Activated naive CD4-positive, alpha-beta T cell treated with anti-CD3 and anti-CD28 coated beads, Interleukin-2, amount 10 ng/mL, durations not matched to agents 7 days and 5 days (primary cell): ENCODE measurements around the gene MICALL2.
"Not testable (repeated sequence)": the region's sequence is repeated elsewhere in the genome, so short reads cannot be mapped to it uniquely, and the experiment has no call there.

Source experiments
- CTCF ChIA-PET: fragments of 350-600 bp; sonication (Branson Sonifier 250); formaldehyde crosslinking; loops from one replicate; lab custom pipeline; 2021; ENCODE audit warnings: antibody characterized with exemption; lab: Charles Lee
- DNase-seq: peaks from one replicate; pipeline ENCODE4 v3.0.0-alpha.2; 2020
- H3K27ac Mint-ChIP-seq: one replicate; pipeline ENCODE4 v1.8.0; 2021; ENCODE audit warnings: mild to moderate bottlenecking, moderate library complexity, mixed read lengths
- H3K27me3 Mint-ChIP-seq: one replicate; pipeline ENCODE4 v1.8.0; 2021; ENCODE audit warnings: mild to moderate bottlenecking, mixed read lengths
- H3K36me3 Mint-ChIP-seq: one replicate; pipeline ENCODE4 v1.8.0; 2021; ENCODE audit warnings: mixed read lengths
- H3K4me1 Mint-ChIP-seq: one replicate; pipeline ENCODE4 v1.8.0; 2021; ENCODE audit warnings: mixed read lengths
- H3K4me3 Mint-ChIP-seq: one replicate; pipeline ENCODE4 v1.8.0; 2021; ENCODE audit warnings: mild to moderate bottlenecking, moderate library complexity, mixed read lengths
- H3K9me3 Mint-ChIP-seq: one replicate; pipeline ENCODE4 v1.8.0; 2021; ENCODE audit warnings: mixed read lengths

Gene MICALL2

DNA sequence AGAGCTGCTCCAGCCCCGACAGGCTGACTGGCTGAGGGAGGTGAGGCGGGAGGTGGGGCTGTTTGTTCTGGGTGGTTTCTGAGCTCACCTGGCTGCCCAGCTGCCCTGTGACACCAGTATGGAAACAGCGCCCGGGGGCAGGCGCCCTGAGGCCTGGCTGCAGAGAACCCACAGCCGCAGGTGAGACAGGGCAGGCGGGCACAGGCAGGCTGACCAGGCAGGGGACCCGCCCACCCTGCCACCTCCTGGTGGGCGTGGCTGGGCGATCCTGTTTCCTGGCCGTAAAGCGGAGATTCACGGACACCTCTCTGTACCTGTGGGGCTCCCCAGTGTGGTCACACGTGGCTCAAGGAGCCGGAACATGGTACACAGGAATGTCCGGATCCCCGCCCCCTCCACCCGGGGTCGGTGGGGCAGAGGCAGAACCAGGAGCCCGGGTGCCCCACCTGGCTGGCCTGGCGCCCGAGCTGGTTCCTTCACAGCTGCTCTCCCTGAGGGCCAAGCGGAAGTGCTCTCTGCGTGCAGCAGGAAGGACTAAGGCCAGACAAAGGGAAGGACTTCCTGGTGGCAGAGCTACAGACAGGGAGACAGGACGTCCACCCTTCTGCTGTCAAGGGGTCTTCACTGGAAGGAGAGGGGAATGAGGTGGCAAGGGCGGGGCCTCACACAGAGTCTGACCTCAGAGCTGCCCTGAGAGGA is 3.9 kb downstream of the MICALL2 start:
- CTCF ChIA-PET, result no interaction called here
- Mint-ChIP-seq H3K4me1 (peaks cover 7% of the 10 kb centered on the region), H3K9me3 (no peaks in the 10 kb centered on the region), H3K36me3 (no peaks in the 10 kb centered on the region), H3K4me3 (no peak overlapping the region), H3K27ac (no peak overlapping the region), H3K27me3 (peaks cover 33% of the 10 kb centered on the region)
- DNase-seq, result no peak

GRCh38 chr7:1454542-1454941 is 4.7 kb downstream of the MICALL2 start:
- H3K27ac Mint-ChIP-seq, result no peak overlapping the region
- CTCF ChIA-PET, result no interaction called here
- H3K27me3 Mint-ChIP-seq, result peaks cover 28% of the 10 kb centered on the region
- H3K4me3 Mint-ChIP-seq, result no peak overlapping the region
- peaks cover 4% of the 10 kb centered on the region for H3K4me1 Mint-ChIP-seq
- no peaks in the 10 kb centered on the region for H3K36me3 Mint-ChIP-seq
- DNase-seq, result no peak
- H3K9me3 Mint-ChIP-seq, result no peaks in the 10 kb centered on the region

DNA sequence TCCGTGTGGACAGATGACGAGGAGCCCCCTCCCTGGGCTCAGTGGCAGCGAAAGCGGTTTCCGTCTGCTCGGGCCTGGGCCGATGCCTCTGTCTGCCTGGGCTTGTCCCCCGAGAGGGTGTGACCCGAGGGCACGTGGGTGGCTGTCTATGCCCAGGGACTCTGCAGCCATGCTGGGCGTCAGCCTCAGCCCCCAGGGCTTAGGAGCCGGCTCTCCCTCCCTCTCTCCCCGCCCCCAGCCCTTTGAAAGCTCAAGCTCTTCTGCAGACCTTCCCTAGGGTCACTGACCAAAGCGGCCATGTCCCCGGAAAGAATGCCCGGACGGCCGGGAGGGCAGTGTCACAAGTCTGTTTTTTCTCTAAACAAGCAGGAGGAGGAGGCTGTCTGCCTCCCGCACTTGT is 7.1 kb downstream of the MICALL2 start:
- Mint-ChIP-seq H3K9me3 (no peaks in the 10 kb centered on the region), H3K4me1 (no peaks in the 10 kb centered on the region), H3K4me3 (no peak overlapping the region), H3K36me3 (no peaks in the 10 kb centered on the region), H3K27ac (no peak overlapping the region), H3K27me3 (peaks cover 11% of the 10 kb centered on the region)
- CTCF ChIA-PET, result no interaction called here
- no peak for DNase-seq

GRCh38 chr7:1450987-1451386 is 8.3 kb downstream of the MICALL2 start:
- H3K27me3 Mint-ChIP-seq, result peaks cover 5% of the 10 kb centered on the region
- CTCF ChIA-PET, result interaction anchor here (0.8 kb wide), 1 partner anchor 23 kb away, joined by 3 read pairs; no protein-coding TSS in a partner anchor
- H3K4me1 Mint-ChIP-seq, result no peaks in the 10 kb centered on the region
- no peaks in the 10 kb centered on the region for H3K9me3 Mint-ChIP-seq
- no peak for DNase-seq
- no peak overlapping the region for H3K27ac Mint-ChIP-seq
- no peaks in the 10 kb centered on the region for H3K36me3 Mint-ChIP-seq
- H3K4me3 Mint-ChIP-seq, result no peak overlapping the region

- H3K27ac Mint-ChIP-seq, result no peak overlapping the region
- no peak for DNase-seq
- H3K36me3 Mint-ChIP-seq, result no peaks in the 10 kb centered on the region
- H3K4me3 Mint-ChIP-seq, result no peak overlapping the region
- CTCF ChIA-PET, result interaction anchor here (0.8 to 1.0 kb wide), 2 partner anchors 19 to 24 kb away, joined by 3 read pairs; no protein-coding TSS in a partner anchor
- H3K4me1 Mint-ChIP-seq, result no peaks in the 10 kb centered on the region
- no peaks in the 10 kb centered on the region for H3K27me3 Mint-ChIP-seq
- H3K9me3 Mint-ChIP-seq, result no peaks in the 10 kb centered on the region
These were observed 8.8 kb downstream of the MICALL2 start for GRCh38 chr7:1450431-1450830.

- H3K4me1 Mint-ChIP-seq, result no peaks in the 10 kb centered on the region
- no peak for DNase-seq
- CTCF ChIA-PET, result interaction anchor here (1.0 kb wide), 1 partner anchor 18 kb away, joined by 3 read pairs; no protein-coding TSS in a partner anchor
These were observed 9.3 kb downstream of the MICALL2 start for GRCh38 chr7:1449951-1450350.

DNA sequence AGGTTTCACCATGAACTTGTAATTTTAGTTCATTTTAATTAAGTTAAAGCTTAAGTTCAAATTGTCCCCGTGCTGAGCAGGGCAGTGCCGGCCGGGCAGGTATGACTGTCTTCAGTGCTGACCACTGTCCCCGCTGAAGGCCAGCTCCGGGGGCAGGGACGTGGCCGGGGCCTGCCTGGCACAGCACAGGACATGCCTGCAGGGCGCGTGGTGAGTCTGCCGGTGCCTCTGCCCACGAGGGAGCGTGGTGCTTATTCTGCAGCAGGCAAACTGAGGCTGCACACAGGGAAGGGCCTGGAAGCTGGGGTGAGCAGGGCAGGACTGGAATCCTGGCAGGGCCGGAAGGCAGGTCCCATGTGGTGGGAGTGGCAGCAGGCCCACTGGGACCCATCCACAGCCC is 9.8 kb downstream of the MICALL2 start:
- CTCF ChIA-PET, result interaction anchor here (1.0 kb wide), 1 partner anchor 18 kb away, joined by 3 read pairs; no protein-coding TSS in a partner anchor
- no peaks in the 10 kb centered on the region for H3K36me3 Mint-ChIP-seq
- no peaks in the 10 kb centered on the region for H3K27me3 Mint-ChIP-seq
- H3K27ac Mint-ChIP-seq, result no peak overlapping the region
- no peak for DNase-seq
- no peaks in the 10 kb centered on the region for H3K9me3 Mint-ChIP-seq
- no peaks in the 10 kb centered on the region for H3K4me1 Mint-ChIP-seq
- H3K4me3 Mint-ChIP-seq, result no peak overlapping the region

More at GRCh38 chr7:1449951-1450350, 9.3 kb downstream of the MICALL2 start:
- Mint-ChIP-seq H3K27me3 (no peaks in the 10 kb centered on the region), H3K27ac (no peak overlapping the region), H3K4me3 (no peak overlapping the region), H3K36me3 (no peaks in the 10 kb centered on the region), H3K9me3 (no peaks in the 10 kb centered on the region)

DNA sequence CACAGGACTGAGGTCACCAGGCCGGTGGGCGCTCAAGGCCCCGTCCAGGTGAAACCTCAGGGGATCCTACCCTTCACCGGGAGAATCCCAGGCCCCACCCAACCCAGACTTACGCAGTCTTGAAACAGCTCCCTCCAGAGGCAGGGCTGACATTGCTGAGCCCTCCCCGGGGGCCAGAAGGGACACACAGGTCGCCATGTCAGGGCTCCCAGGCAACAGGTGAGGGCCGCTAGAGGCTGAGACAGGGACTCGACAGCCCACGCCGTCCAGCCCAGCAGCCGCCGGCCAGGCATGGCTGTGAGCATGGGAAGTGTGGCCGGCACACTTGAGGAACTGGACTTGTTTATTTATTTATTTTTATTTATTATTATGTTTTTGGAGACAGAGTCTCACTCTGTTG is 10.3 kb downstream of the MICALL2 start:
- H3K27me3 Mint-ChIP-seq, result no peaks in the 10 kb centered on the region
- H3K27ac Mint-ChIP-seq, result no peak overlapping the region
- no peaks in the 10 kb centered on the region for H3K4me1 Mint-ChIP-seq
- no peak for DNase-seq
- no peaks in the 10 kb centered on the region for H3K36me3 Mint-ChIP-seq
- H3K4me3 Mint-ChIP-seq, result no peak overlapping the region
- H3K9me3 Mint-ChIP-seq, result no peaks in the 10 kb centered on the region
- CTCF ChIA-PET, result no interaction called here

DNA sequence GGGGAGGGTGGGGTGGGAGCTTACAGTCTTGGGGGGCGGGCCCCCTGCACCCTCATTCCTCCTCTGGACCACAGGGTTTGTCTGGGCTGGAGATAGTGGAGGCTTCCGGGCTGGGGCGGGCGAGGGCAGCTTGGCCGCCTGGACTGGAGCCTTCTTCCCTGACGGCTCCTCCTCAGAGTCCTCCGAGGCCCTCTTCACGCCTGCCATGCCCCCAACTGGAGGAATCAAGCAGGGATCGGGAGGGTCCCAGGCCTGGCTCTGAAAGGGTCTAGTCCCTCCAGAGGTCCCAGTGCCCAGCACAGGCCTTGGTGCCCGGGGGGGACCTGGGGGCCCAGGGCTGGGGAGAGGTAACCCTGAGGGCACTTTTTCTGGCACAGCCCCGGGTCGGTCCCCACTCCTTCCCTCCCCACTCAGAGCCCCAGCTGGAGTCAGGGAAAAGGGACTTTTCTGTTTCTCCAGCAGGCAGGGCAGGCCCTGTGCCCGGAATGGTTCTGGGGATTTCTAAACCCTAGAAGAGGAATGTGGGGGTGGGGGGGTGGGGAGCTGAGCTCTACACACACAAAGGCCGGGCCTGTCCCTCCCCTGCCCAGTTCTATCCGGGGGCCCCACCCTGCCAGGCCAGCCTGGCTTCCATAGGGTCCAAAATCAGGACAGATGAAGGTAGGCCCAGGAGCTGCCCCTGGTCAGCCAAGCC is 11.6 kb downstream of the MICALL2 start:
- no peaks in the 10 kb centered on the region for H3K27me3 Mint-ChIP-seq
- H3K36me3 Mint-ChIP-seq, result no peaks in the 10 kb centered on the region
- CTCF ChIA-PET, result interaction anchor here (1.1 kb wide), 1 partner anchor 21 kb away, joined by 3 read pairs; no protein-coding TSS in a partner anchor
- no peak for DNase-seq
- H3K27ac Mint-ChIP-seq, result no peak overlapping the region
- H3K4me1 Mint-ChIP-seq, result no peaks in the 10 kb centered on the region
- no peaks in the 10 kb centered on the region for H3K9me3 Mint-ChIP-seq
- H3K4me3 Mint-ChIP-seq, result no peak overlapping the region

DNA sequence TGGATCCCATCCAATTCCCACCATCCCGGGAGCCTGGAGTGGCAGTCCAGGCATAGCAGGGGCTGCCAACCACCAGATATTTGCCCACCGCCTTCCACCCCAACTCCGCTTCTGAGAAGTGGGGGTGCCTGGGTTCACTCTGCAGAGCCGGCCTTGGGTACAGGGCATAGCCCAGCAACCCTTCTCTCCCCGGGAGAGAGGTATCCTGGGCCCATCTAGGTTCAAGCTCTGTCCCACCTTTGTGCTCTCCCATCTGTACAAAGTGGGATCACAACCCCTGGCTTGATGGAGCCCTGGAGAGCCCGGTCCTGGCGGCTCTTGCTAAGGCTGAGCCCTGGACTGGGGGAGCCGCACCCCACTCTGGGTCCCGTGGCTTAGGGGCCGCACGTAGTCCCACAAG is 12.2 kb downstream of the MICALL2 start:
- H3K27ac Mint-ChIP-seq, result no peak overlapping the region
- no peak overlapping the region for H3K4me3 Mint-ChIP-seq
- H3K4me1 Mint-ChIP-seq, result no peaks in the 10 kb centered on the region
- no peaks in the 10 kb centered on the region for H3K9me3 Mint-ChIP-seq
- H3K27me3 Mint-ChIP-seq, result no peaks in the 10 kb centered on the region
- no peaks in the 10 kb centered on the region for H3K36me3 Mint-ChIP-seq
- CTCF ChIA-PET, result no interaction called here
- no peak for DNase-seq

- no peak overlapping the region for H3K27ac Mint-ChIP-seq
- H3K4me1 Mint-ChIP-seq, result no peaks in the 10 kb centered on the region
- DNase-seq, result no peak
- H3K4me3 Mint-ChIP-seq, result no peak overlapping the region
- CTCF ChIA-PET, result no interaction called here
- H3K36me3 Mint-ChIP-seq, result no peaks in the 10 kb centered on the region
- H3K27me3 Mint-ChIP-seq, result no peaks in the 10 kb centered on the region
- no peaks in the 10 kb centered on the region for H3K9me3 Mint-ChIP-seq
These were observed 12.6 kb downstream of the MICALL2 start for GRCh38 chr7:1446620-1447032.

GRCh38 chr7:1446026-1446425 is 13.2 kb downstream of the MICALL2 start:
- H3K27ac Mint-ChIP-seq, H3K9me3 Mint-ChIP-seq, H3K4me3 Mint-ChIP-seq, H3K36me3 Mint-ChIP-seq, H3K27me3 Mint-ChIP-seq, CTCF ChIA-PET, DNase-seq, H3K4me1 Mint-ChIP-seq: not testable (repeated sequence)

DNA sequence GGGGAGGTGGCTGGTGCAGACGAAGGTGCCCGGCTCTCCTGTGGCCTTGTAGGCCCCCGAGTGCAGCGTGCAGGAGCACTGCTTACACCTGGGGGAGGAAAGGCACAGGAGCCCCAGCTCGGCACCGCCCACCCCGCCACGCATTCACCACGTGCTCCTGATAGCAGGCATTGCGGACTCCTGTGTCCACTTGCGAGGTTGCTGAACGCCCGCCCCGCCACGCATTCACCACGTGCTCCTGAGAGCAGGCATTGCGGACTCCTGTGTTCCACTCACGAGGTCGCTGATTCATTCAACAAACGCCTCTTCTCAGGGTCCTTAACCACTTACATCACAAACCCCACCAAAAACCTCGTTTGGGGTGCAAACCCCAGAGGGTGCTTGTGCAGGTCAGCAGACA is 13.9 kb downstream of the MICALL2 start:
- no peaks in the 10 kb centered on the region for H3K9me3 Mint-ChIP-seq
- no peaks in the 10 kb centered on the region for H3K36me3 Mint-ChIP-seq
- no peak overlapping the region for H3K27ac Mint-ChIP-seq
- H3K4me3 Mint-ChIP-seq, result no peak overlapping the region
- DNase-seq, result no peak
- CTCF ChIA-PET, result no interaction called here
- H3K27me3 Mint-ChIP-seq, result no peaks in the 10 kb centered on the region
- no peaks in the 10 kb centered on the region for H3K4me1 Mint-ChIP-seq

DNA sequence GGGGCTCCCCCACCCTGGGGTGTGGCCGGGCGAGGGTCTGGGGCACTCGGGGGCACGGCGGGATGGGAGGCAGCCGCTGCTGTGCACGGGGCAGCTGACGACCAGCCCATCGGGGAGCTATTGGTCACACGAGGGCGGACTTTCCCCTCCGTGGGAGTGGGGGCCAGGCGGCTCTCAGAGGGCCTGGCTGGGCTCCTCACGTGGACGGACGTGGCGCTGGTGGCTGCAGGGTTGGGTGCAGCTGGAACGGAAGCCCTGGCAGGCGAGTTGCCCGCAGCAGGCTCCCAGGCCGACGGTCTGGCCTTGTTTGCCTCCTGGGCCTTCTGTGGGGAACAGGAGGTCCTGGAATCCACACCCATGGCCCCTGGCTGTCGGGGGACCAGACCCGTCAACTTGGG is 14.3 kb downstream of the MICALL2 start:
- no peaks in the 10 kb centered on the region for H3K9me3 Mint-ChIP-seq
- CTCF ChIA-PET, result no interaction called here
- H3K27me3 Mint-ChIP-seq, result no peaks in the 10 kb centered on the region
- H3K27ac Mint-ChIP-seq, result no peak overlapping the region
- H3K4me3 Mint-ChIP-seq, result no peak overlapping the region
- DNase-seq, result no peak
- H3K36me3 Mint-ChIP-seq, result no peaks in the 10 kb centered on the region
- no peaks in the 10 kb centered on the region for H3K4me1 Mint-ChIP-seq
